Vagina (tissue), 2 donors: ENCODE data around the gene TAF11L3.

Experiments used
- CTCF ChIP-seq, 3 experiments: fragments of 450-650 bp in 2 of 3; fragments of 200-600 bp in 1 of 3; sonication (generic) in 1 of 3; IDR thresholded peaks; one replicate each; pipeline ENCODE4 v1.5.1; 2017 to 2019; ENCODE audit warnings: antibody characterized with exemption in 3 of 3, mild to moderate bottlenecking in 2 of 3, moderate library complexity in 2 of 3
- POLR2A ChIP-seq, 2 donors: fragments of 450-650 bp; IDR thresholded peaks; one replicate each; pipeline ENCODE4 v1.6.1; 2017; ENCODE audit warnings: antibody characterized with exemption in 2 of 2, mild to moderate bottlenecking in 2 of 2, moderate library complexity in 2 of 2
- POLR2AphosphoS5 ChIP-seq, 2 donors: sonication (generic); formaldehyde crosslinking; IDR thresholded peaks; one replicate each; pipeline ENCODE4 v1.9.0; 2017; ENCODE audit warnings: antibody characterized with exemption in 2 of 2, mild to moderate bottlenecking in 2 of 2, low read depth in 1 of 2; ENCODE audit not compliant: insufficient read depth in 1 of 2

- TF ChIP-seq CTCF (IDR thresholded peaks at IDR 0.05) (no peak), POLR2AphosphoS5 (IDR thresholded peaks at IDR 0.05; ENCODE audit: insufficient read depth in 1 of 2, low read depth in 1 of 2) (no peak), POLR2A (IDR thresholded peaks at IDR 0.05) (no peak)
Observed at GRCh38 chr5:17487174-17487512, 31.0 kb upstream of the TAF11L3 start.
